Neural cell (in vitro differentiated cells): ENCODE data around the gene SKP1. TPM values are rescaled to one million over a fixed set of nuclear protein-coding genes. Genes with fewer than 3 reads are reported as not detected.
A peak's percentile ranks its signal among the peaks of the same experiment; 100 is the strongest.

Source experiments
- H2AFZ ChIP-seq: fragments of 200-600, 300-800 bp; sonication (generic), shearing (Covaris generic); 2 replicates; pipeline ENCODE4 v1.6.0; 2014; ENCODE audit warnings: low read depth, mild to moderate bottlenecking, antibody characterized with exemption, low read length, moderate library complexity
- H3F3A ChIP-seq: fragments of 200-600 bp; shearing (Covaris generic); 2 replicates; pipeline ENCODE4 v1.6.1; 2016; ENCODE audit warnings: mild to moderate bottlenecking, moderate library complexity, mixed read lengths, antibody characterized with exemption, low read length; ENCODE audit not compliant: insufficient read depth, poor library complexity, severe bottlenecking
- H3K27ac ChIP-seq: fragments of 200-600, 300-800 bp; sonication (generic), shearing (Covaris generic); 2 replicates; pipeline ENCODE4 v1.5.1; 2014; ENCODE audit warnings: mild to moderate bottlenecking, low read length, moderate library complexity
- H3K27me3 ChIP-seq: fragments of 300-800, 200-600 bp; sonication (generic), shearing (Covaris generic); 2 replicates; pipeline ENCODE4 v1.6.0; 2014; ENCODE audit warnings: mild to moderate bottlenecking, low read depth, low read length, moderate library complexity; ENCODE audit not compliant: insufficient read depth
- H3K36me3 ChIP-seq: fragments of 300-800, 200-600 bp; sonication (generic), shearing (Covaris generic); 2 replicates; pipeline ENCODE4 v1.5.1; 2014; ENCODE audit warnings: mild to moderate bottlenecking, antibody characterized with exemption, low read length, moderate library complexity; ENCODE audit not compliant: insufficient read depth
- H3K4me2 ChIP-seq: fragments of 300-800, 200-600 bp; sonication (generic), shearing (Covaris generic); 2 replicates; pipeline ENCODE4 v1.6.0; 2014; ENCODE audit warnings: mild to moderate bottlenecking, low read length
- H3K4me3 ChIP-seq: fragments of 300-800, 200-600 bp; sonication (generic), shearing (Covaris generic); 2 replicates; pipeline ENCODE4 v1.5.1; 2014; ENCODE audit warnings: mild to moderate bottlenecking, low read length, moderate library complexity
- H3K79me2 ChIP-seq: fragments of 200-600 bp; shearing (Covaris generic); replicated peaks from 2 replicates; pipeline ENCODE4 v1.6.0; 2014; ENCODE audit warnings: mild to moderate bottlenecking, low read length, moderate library complexity; ENCODE audit not compliant: insufficient read depth
- H3K9ac ChIP-seq: fragments of 300-800, 200-600 bp; sonication (generic), shearing (Covaris generic); 2 replicates; pipeline ENCODE4 v1.6.1; 2016; ENCODE audit warnings: mild to moderate bottlenecking, low read length, mixed read lengths
- H3K9me2 ChIP-seq: fragments of 200-600 bp; shearing (Covaris generic); 2 replicates; pipeline ENCODE4 v1.6.1; 2016; ENCODE audit warnings: mild to moderate bottlenecking, low read length, mixed read lengths; ENCODE audit not compliant: insufficient read depth
- H3K9me3 ChIP-seq: fragments of 200-600, 300-800 bp; sonication (generic), shearing (Covaris generic); 2 replicates; pipeline ENCODE4 v1.6.1; 2016; ENCODE audit warnings: mild to moderate bottlenecking, mixed run types, low read length, moderate library complexity, mixed read lengths
- H4K20me1 ChIP-seq: fragments of 200-600 bp; shearing (Covaris generic); 2 replicates; pipeline ENCODE4 v1.6.1; 2016; ENCODE audit warnings: mild to moderate bottlenecking, mixed run types; ENCODE audit not compliant: insufficient read depth
- CTCF ChIP-seq: fragments of 450-650 bp; IDR thresholded peaks from 2 replicates; pipeline ENCODE4 v1.5.1; 2014; ENCODE audit warnings: antibody characterized with exemption, mild to moderate bottlenecking, moderate library complexity; ENCODE audit not compliant: poor library complexity, severe bottlenecking
- EP300 ChIP-seq: fragments of 450-650 bp; conservative IDR thresholded peaks from 2 replicates; pipeline ENCODE4 v1.6.1; 2014; ENCODE audit warnings: antibody characterized with exemption, mild to moderate bottlenecking, moderate library complexity; ENCODE audit not compliant: poor library complexity, severe bottlenecking
- EZH2 ChIP-seq: fragments of 200-600, 300-800 bp; shearing (Covaris generic), sonication (generic); IDR thresholded peaks from 2 replicates; pipeline ENCODE4 v1.6.1; 2014; ENCODE audit warnings: antibody characterized with exemption, low read length, borderline replicate concordance, mild to moderate bottlenecking; ENCODE audit not compliant: insufficient read depth, poor library complexity, severe bottlenecking
- MXI1 ChIP-seq: fragments of 450-650 bp; conservative IDR thresholded peaks from 2 replicates; pipeline ENCODE4 v1.6.1; 2014; ENCODE audit warnings: antibody characterized with exemption, mild to moderate bottlenecking; ENCODE audit not compliant: poor library complexity, severe bottlenecking
- POLR2AphosphoS5 ChIP-seq: IDR thresholded peaks from 2 replicates; pipeline ENCODE4 v1.6.1; 2012
- RAD21 ChIP-seq: fragments of 450-650 bp; conservative IDR thresholded peaks from 2 replicates; pipeline ENCODE4 v1.6.1; 2014; ENCODE audit warnings: antibody characterized with exemption, mild to moderate bottlenecking, moderate library complexity
- REST ChIP-seq: IDR thresholded peaks from 2 replicates; pipeline ENCODE4 v1.6.1; 2012; ENCODE audit warnings: borderline replicate concordance
- SMC3 ChIP-seq: fragments of 450-650 bp; conservative IDR thresholded peaks from 2 replicates; pipeline ENCODE4 v1.6.1; 2014; ENCODE audit warnings: antibody characterized with exemption, mild to moderate bottlenecking, moderate library complexity; ENCODE audit not compliant: poor library complexity
- TAF1 ChIP-seq: IDR thresholded peaks from 2 replicates; pipeline ENCODE4 v1.6.1; 2012; ENCODE audit warnings: low read depth
- polyA plus RNA-seq: library from polyadenylated mRNA; depleted of rRNA; stranded (reverse); fragments of >200 nt; gene quantifications from 2 replicates; pipeline ENCODE4 v1.2.3, GENCODE V29; 2014

SKP1 gene
- polyA plus RNA-seq, 1 donor from 2014 or later = 1,492 TPM

- Histone ChIP-seq H3K9me3 (no peaks in the 10 kb centered on the region), H4K20me1 (no peaks in the 10 kb centered on the region), H3K9ac (no peak overlapping the region), H2AFZ (no peak overlapping the region), H3K36me3 (no peaks in the 10 kb centered on the region), H3K79me2 (no peaks in the 10 kb centered on the region), H3K4me2 (no peak overlapping the region), H3K9me2 (no peaks in the 10 kb centered on the region), H3F3A (no peaks in the 10 kb centered on the region), H3K27me3 (no peaks in the 10 kb centered on the region), H3K4me3 (no peak overlapping the region), H3K27ac (no peak overlapping the region)
- TF ChIP-seq EP300 (no peak), CTCF (peak; percentile 65), SMC3 (peak; percentile 66), RAD21 (peak; percentile 59)
Measured at GRCh38 chr5:134184155-134185135, 7.7 kb upstream of the SKP1 start.

- Histone ChIP-seq H3K27ac (no peak overlapping the region), H3K9me3 (no peaks in the 10 kb centered on the region), H3K79me2 (no peaks in the 10 kb centered on the region), H3F3A (no peaks in the 10 kb centered on the region), H3K9ac (no peak overlapping the region), H3K4me2 (no peak overlapping the region), H3K36me3 (no peaks in the 10 kb centered on the region), H4K20me1 (no peaks in the 10 kb centered on the region), H3K9me2 (no peaks in the 10 kb centered on the region), H3K4me3 (no peak overlapping the region), H2AFZ (no peak overlapping the region), H3K27me3 (no peaks in the 10 kb centered on the region)
- no peak for TF ChIP-seq POLR2AphosphoS5
- no peak for TF ChIP-seq EZH2
- no peak for TF ChIP-seq SMC3
- no peak for TF ChIP-seq TAF1
- no peak for TF ChIP-seq RAD21
- TF ChIP-seq REST = no peak
- TF ChIP-seq EP300 = no peak
- TF ChIP-seq CTCF = no peak
- no peak for TF ChIP-seq MXI1
Measured at GRCh38 chr5:134183481-134183880, 6.7 kb upstream of the SKP1 start.
